Upper lobe of left lung (tissue), 4 donors: ENCODE results near the gene ADNP.

Source experiments
- EP300 ChIP-seq, 4 donors: sonication (generic); formaldehyde crosslinking; IDR thresholded peaks; one replicate each; pipeline ENCODE4 v1.5.1; 2017; ENCODE audit warnings: antibody characterized with exemption in 4 of 4, control low read depth in 2 of 4
- POLR2A ChIP-seq, 4 donors: fragments of 450-650 bp; IDR thresholded peaks; one replicate each; pipeline ENCODE4 v1.5.1; 2016 to 2017; ENCODE audit warnings: antibody characterized with exemption in 4 of 4, mild to moderate bottlenecking in 2 of 4
- TF ChIP-seq, protein P1 (sequence below), 6 experiments: fragments of 450-650 bp in 4 of 6; fragments of 200-600 bp in 2 of 6; sonication (generic) in 2 of 6; IDR thresholded peaks; one replicate each; pipeline ENCODE4 v1.5.1; 2016 to 2019; ENCODE audit warnings: antibody characterized with exemption in 6 of 6

DNA sequence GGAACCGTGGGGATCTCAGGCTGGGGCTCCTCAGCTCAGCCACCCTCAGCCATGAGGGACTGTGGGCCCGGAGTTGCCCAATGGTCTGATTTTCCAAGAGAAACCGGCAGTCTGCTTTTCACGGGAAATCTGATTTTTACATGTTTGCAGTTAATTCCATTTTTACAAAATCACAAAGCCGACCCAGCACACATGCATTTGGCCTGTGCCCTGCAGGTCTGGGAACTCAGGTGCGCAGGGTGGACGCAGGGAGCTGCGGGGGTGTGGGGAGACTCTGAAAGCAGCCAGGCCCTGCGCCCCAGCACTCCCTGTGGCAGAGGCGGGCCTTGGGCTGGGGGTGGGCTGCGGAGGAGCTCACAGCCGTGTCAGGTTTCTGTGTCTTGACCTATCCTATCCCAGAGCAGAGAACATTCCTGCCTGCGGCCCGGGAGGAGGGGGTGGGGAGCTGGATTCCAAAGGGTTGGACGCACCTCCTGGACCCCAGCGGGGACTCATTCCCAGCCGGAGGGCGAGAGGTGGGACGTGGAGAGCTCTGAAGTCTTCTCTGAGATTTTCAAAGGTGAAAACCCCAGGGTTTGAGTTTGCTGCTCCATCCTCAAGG, 60.6 kb downstream of the ADNP start:
- TF ChIP-seq, protein P1, sequence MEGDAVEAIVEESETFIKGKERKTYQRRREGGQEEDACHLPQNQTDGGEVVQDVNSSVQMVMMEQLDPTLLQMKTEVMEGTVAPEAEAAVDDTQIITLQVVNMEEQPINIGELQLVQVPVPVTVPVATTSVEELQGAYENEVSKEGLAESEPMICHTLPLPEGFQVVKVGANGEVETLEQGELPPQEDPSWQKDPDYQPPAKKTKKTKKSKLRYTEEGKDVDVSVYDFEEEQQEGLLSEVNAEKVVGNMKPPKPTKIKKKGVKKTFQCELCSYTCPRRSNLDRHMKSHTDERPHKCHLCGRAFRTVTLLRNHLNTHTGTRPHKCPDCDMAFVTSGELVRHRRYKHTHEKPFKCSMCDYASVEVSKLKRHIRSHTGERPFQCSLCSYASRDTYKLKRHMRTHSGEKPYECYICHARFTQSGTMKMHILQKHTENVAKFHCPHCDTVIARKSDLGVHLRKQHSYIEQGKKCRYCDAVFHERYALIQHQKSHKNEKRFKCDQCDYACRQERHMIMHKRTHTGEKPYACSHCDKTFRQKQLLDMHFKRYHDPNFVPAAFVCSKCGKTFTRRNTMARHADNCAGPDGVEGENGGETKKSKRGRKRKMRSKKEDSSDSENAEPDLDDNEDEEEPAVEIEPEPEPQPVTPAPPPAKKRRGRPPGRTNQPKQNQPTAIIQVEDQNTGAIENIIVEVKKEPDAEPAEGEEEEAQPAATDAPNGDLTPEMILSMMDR (IDR thresholded peaks at IDR 0.05), result no peak
- TF ChIP-seq POLR2A (IDR thresholded peaks at IDR 0.05) (no peak), EP300 (IDR thresholded peaks at IDR 0.05) (no peak)
